Measurements from ENCODE around the gene SF1. TPM values are rescaled to one million over a fixed set of nuclear protein-coding genes. Genes with fewer than 3 reads are reported as not detected.

SF1 gene
- total RNA-seq (100 to 1,000 TPM; 103 to 349 (median 157) TPM), polyA plus RNA-seq (10 to 100 TPM; 59.2 to 65.5 TPM)
- long read RNA-seq, donor 1, transcript SF1-201 (13 exons, 2,850 nt), result major isoform, 12 of 51 reads
- long read RNA-seq, donor 1, partial matches to known transcripts, result 28 of 51 reads
- long read RNA-seq, donor 1, other reads (novel, unspliced or antisense), result 7 of 51 reads
- long read RNA-seq, donor 2, transcript SF1-201 (13 exons, 2,850 nt), result major isoform, 17 of 44 reads
- long read RNA-seq, donor 2, partial matches to known transcripts, result 16 of 44 reads
- long read RNA-seq, donor 2, other reads (novel, unspliced or antisense), result 8 of 44 reads
- long read RNA-seq, donor 3, transcript SF1-205 (13 exons, 2,854 nt), result minor isoform, 6 of 59 reads
- long read RNA-seq, donor 3, transcript SF1-201 (13 exons, 2,850 nt), result major isoform, 22 of 59 reads
- long read RNA-seq, donor 3, partial matches to known transcripts, result 11 of 59 reads
- long read RNA-seq, donor 3, other reads (novel, unspliced or antisense), result 16 of 59 reads

DNA sequence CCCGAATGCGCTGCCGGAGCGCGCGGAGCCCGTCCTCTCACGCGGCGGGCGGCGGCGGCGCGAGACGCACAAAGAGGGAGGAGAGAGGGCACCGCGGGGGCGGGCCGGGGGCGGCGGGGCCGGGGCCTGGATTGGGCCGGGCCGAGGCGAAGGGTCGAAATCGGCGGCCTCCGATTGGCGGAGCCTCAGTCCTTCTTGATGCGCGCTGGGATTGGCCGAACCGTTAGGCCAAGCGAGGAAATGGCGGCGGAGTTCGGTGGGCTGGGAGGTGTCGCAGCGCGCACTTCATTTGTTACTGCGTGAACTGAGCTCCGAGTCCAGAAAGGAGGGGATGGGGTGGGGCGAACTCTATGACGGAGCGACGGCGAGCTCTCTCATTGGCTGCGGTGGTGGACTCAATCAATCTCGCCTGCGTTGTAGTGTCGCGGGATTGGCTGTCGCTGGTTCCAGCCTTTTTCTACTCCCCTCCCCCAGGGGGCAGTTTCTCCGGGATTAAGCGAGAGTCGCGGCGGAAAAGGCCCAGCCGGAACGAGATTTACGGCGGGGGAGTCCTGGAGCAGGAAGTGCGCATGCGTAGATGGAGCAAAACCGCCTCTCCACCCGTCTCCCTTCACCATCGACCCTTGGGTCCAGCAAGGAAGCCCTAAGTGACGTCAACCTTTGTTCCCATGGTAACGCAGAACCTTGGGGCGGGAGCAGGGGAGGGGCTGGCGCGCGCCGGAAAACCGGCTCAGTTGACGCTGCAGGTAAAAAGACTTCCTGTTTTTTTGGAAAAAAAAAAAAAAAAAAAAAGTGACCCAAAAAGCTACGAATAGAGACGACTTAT is at the start of gene SF1:
TSS of gene SF1 (minus strand) at position 70 of the 826 bp plus-strand sequence. CDS start 150 bp downstream, outside the sequence.
- 0 to 1% (median 1%) methylated on average over 54 to 80 of the region's 80 CpGs for WGBS, 4 donors
- H3K27ac ChIP-seq, result peak within 1 kb of the TSS; percentile 98 to 100 (median 99)
- H3K4me1 ChIP-seq, result peaks cover 0 to 46% (median 39%) of the 10 kb centered on the region in 12 donors
- ATAC-seq, result peak; percentile 93 to 97 (median 96)
- H3K36me3 ChIP-seq, result peaks cover 0 to 38% (median 31%) of the 10 kb centered on the region in 9 donors
- intact Hi-C loops (cut with DNase I), result loop anchor here in 6 of 10 donors (2.0 to 10.0 kb wide), 5 partner anchors 32 to 336 kb away; partner anchors contain the start of genes RASGRP2 (in 3 of the 6), MEN1 (in 1 of the 6), TM7SF2 (in 1 of the 6) and ZNHIT2 (in 1 of the 6)
- H3K9me3 ChIP-seq, result no peaks in the 10 kb centered on the region
- H3K27me3 ChIP-seq, result no peaks in the 10 kb centered on the region
- TF ChIP-seq, protein P1, sequence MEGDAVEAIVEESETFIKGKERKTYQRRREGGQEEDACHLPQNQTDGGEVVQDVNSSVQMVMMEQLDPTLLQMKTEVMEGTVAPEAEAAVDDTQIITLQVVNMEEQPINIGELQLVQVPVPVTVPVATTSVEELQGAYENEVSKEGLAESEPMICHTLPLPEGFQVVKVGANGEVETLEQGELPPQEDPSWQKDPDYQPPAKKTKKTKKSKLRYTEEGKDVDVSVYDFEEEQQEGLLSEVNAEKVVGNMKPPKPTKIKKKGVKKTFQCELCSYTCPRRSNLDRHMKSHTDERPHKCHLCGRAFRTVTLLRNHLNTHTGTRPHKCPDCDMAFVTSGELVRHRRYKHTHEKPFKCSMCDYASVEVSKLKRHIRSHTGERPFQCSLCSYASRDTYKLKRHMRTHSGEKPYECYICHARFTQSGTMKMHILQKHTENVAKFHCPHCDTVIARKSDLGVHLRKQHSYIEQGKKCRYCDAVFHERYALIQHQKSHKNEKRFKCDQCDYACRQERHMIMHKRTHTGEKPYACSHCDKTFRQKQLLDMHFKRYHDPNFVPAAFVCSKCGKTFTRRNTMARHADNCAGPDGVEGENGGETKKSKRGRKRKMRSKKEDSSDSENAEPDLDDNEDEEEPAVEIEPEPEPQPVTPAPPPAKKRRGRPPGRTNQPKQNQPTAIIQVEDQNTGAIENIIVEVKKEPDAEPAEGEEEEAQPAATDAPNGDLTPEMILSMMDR (IDR thresholded peaks at IDR 0.05), result peak in 7 of 12 donors; percentile 6 to 53 (median 41)
- TF ChIP-seq POLR2A (IDR thresholded peaks at IDR 0.05), result peak; percentile 90 to 97
- peak within 1 kb of the TSS; percentile 77 to 99 (median 92) for H3K4me3 ChIP-seq
- DNase-seq, result peak; percentile 98 to 100 (median 99)

DNA sequence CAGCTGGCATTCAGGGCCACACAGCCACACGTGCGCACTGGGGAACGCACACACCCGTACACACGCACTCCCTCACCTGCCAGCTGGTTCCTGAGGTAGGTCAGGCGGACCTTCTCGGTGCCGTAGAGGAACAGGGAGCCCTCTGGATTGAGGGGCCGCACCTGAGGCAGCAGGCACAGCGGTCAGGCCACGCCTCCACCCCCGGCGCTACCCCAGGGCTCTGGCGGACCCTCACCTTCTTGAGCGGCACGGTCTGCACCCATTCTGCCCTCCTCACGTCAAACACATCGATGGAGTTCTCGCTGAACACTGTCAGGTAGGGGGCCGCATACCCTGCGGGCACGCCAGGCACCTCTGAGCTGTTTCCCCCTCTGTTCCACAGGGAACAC is 49.1 kb upstream of the SF1 start:
- Histone ChIP-seq H3K27me3 (no peaks in the 10 kb centered on the region), H3K27ac (no peak overlapping the region), H3K4me3 (no peak overlapping the region), H3K4me1 (no peaks in the 10 kb centered on the region), H3K9me3 (no peaks in the 10 kb centered on the region), H3K36me3 (no peaks in the 10 kb centered on the region)
- no peak for DNase-seq
- intact Hi-C loops (cut with DNase I), result no loop called here
- WGBS, 4 donors, result 89 to 95% (median 93%) methylated on average over 13 to 22 of the region's 22 CpGs
- TF ChIP-seq, protein P1 (IDR thresholded peaks at IDR 0.05), result no peak
- no peak for TF ChIP-seq POLR2A (IDR thresholded peaks at IDR 0.05)
- no peak for ATAC-seq

- no peak for ATAC-seq
- TF ChIP-seq POLR2A (IDR thresholded peaks at IDR 0.05), result no peak
- TF ChIP-seq, protein P1 (IDR thresholded peaks at IDR 0.05), result no peak
- Histone ChIP-seq H3K4me1 (no peaks in the 10 kb centered on the region), H3K27me3 (no peaks in the 10 kb centered on the region), H3K4me3 (no peak overlapping the region), H3K9me3 (no peaks in the 10 kb centered on the region), H3K27ac (no peak overlapping the region), H3K36me3 (no peaks in the 10 kb centered on the region)
- WGBS, 4 donors, result 83 to 93% (median 89%) methylated on average over 50 to 52 of the region's 52 CpGs
- intact Hi-C loops (cut with DNase I), result no loop called here
- DNase-seq, result no peak
These were observed 48.5 kb upstream of the SF1 start for GRCh38 chr11:64826578-64827450.
